DMS114 treated with DMSO at 0.1 percent for 48 hours (cell line): ENCODE data around the gene BMPR1A.

Experiments
- DNase-seq: peaks from one replicate; lab custom pipeline; 2025; ENCODE audit not compliant: unreplicated experiment; lab: John Stamatoyannopoulos, UW

The BMPR1A gene

DNA sequence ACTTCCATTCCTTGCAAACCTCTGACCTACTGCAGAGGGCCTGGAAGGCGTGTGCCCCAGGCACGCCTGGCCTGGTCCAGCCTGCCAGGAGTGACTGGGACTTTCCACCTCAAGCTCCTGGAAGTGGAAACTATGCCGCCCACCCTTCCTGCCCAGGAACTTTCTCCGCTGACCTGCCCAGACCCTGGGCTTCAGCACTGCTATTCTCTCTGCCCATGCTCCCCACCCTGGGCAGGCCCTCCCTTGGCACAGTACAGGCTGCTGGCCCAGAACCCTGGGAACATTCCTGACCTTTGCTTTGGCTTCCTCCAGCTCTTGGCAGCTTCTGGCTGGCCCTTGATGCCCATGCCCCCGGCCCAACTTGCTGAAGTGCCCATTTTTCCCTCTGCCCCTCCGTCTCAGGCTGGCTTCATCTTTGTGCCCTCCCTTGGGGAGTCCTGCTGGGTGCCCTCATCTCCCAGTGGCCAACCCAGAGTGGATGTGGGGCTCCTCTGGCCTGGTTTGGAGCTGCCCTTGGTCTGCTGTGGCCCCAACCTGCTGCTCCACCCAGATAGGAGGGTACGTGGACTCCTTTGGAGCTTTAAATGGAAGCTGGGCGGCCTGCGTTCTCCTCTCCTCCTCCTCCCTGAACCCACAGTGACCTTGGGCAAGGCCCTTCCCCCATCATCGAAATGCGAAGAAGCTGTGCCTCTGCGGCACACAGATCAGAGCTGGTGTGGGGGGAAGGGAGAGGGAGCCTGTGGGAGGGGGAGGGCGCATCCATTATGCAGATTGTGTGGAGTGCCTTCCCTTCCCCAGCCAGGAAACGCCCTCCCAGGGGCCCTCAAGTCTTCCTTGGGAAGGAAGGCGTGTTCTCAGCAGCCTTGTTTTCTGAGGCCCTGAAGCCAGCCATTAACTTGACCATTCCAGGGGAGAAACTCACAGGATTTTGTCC lies 197.6 kb downstream of the BMPR1A start:
- no peak for DNase-seq

- no peak for DNase-seq
Observed at GRCh38 chr10:86954681-86955500, 198.5 kb downstream of the BMPR1A start.

DNA sequence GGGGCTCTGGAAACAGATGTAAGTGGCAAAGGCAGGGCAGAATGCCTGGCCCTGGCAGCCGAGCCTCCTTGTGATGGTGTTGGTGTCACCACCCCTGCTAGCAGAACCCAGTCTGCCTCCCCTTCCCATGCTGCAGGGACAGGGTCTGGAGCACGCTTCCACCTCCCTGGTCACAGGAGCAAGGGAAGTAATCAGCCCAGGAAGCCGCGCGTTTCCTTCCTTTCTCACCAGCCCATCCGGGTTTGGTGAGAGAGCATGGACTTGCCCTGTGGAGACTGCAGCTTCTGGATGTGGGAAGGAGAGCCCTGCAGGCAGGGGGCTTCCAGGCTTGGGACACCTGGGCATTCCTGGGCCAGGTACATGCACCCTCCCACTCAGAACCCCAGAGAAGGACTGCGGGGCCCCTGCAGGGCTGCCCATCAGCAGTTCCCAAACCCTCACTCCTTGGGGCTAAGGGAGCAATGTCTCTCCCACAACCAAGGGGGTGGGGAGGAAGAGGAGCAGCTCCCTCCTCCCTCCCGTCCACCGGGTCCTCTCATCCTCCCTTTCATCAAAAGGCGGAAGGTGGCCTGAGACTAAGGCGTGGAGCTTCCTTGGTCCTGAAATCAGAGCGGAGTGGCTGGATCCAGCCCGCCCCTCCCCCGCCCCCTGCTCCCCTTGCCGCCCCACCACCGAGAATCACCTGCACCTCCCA lies 199.2 kb downstream of the BMPR1A start:
- no peak for DNase-seq

DNA sequence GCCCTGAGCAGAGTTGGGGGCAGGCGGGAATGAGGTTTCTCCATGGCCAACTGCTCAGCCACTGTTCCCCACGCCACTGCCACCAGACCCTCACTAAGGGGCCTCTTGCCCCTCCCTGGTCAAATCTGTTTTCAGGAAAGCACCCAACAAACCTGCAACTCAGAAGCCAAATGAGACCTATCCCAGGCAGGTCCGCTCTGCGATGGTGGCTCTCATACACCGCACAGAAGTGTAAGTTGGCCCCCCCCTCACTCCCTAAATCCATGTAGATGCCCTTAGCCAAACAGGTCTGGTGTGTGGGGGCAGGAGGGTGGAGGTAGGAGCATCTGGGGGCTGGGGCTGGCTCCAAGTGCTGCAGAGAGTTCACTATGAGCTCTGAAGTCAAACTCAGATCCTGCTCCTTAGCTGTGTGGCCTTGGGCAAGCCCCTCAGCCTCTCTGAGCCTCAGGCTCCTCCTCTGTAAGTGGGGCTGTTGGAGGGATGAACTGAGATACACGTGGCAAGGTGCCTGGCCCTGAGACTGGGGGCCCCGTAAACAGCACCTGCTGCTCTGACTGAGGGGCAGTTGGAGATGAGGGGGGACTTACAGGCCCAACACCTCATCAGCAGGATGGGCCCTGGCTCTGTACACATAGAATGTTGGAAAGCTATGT lies 199.9 kb downstream of the BMPR1A start:
- DNase-seq = no peak

GRCh38 chr10:86956848-86957448 lies 200.5 kb downstream of the BMPR1A start:
- DNase-seq = no peak

GRCh38 chr10:86957471-86958115 lies 201.2 kb downstream of the BMPR1A start, which contains the start of gene MMRN2:
TSS of gene MMRN2 (minus strand) at chr10:86957615. CDS start at chr10:86957541, 74 bp downstream.
- no peak for DNase-seq

DNA sequence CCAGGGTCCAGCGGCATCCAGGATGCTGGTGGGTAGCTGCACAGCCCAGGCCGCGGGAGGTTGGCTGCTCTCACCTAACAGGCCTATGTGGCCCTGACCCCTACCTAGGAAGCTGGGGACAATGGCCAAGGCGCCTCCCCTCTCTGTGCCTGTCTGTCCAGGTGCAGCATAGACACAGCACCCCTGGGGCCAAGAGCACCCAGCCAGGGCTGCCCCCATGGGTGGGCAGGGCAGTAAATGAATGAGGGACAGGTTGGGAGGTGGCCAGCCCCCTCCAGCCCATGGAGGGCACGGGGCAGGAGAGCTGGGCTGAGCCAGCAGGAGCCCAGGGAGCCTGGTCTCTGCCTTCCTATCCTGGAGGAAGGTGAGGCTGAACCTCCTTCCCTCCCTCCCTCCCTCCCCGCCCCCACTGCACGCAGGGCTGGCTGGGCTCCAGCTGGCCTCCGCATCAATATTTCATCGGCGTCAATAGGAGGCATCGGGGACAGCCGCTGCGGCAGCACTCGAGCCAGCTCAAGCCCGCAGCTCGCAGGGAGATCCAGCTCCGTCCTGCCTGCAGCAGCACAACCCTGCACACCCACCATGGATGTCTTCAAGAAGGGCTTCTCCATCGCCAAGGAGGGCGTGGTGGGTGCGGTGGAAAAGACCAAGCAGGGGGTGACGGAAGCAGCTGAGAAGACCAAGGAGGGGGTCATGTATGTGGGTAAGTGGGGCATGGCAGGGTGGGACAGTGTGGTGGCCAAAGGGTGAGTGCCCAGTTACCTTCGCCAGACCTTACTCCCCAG lies 201.9 kb downstream of the BMPR1A start, which contains the start of gene SNCG:
Gene SNCG, plus strand, starts transcription at position 484 of the 785 bp plus-strand sequence. Its CDS starts 99 bp downstream, at position 583.
- DNase-seq = no peak

DNA sequence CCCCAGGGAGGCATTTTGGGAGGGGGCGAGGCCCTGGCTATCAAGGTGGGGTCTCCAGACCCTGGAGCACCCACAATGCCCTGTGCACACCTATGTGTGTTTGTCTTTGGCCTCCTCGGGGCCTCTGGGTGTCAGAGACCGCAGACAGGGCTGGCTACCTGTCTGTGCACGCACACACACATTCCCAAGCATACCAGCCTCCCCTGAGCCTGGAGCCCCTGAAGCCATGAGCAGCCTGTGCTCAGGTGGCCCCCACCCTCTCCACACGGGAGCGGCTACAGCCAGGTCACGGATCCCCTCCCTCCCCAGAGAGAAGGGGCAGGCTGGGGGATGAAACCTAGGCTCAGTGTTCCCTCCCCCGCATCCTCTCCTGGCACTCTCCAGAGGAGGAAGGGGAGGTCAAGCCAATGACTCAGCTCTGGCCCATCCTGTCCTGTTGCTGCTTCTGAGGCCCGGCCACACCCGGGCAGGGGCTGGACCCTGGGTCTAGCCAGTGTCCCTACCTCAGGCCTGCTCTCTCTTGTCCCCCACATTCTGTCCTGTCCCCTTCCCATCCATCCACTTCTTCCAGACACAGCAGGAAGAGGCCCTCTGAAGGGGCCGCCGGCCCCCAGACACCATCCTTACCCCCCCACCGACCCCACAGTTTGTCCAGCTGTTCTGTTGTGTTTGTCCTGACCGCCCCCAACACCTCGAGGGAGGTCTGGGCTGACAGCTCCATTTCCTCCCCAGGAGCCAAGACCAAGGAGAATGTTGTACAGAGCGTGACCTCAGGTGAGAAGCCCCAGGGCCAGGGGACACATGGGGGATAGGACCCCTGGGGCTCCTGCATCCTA lies 202.7 kb downstream of the BMPR1A start:
- no peak for DNase-seq

DNA sequence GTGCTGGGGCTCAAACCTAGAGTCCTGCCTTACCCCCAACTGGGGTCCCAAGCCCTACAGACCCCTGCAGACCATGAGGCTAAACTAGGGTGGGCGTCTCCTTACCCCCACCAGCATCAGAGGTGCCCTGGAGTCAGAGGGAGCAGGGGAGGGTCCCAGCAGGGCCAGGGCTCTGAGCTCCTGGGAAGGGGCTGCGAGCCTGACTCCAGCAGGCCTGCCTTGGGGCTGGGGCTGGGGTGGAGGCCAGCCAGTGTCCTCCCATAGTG lies 203.3 kb downstream of the BMPR1A start:
- no peak for DNase-seq

GRCh38 chr10:86960003-86960862 lies 203.8 kb downstream of the BMPR1A start:
- peak; percentile 48 for DNase-seq

DNA sequence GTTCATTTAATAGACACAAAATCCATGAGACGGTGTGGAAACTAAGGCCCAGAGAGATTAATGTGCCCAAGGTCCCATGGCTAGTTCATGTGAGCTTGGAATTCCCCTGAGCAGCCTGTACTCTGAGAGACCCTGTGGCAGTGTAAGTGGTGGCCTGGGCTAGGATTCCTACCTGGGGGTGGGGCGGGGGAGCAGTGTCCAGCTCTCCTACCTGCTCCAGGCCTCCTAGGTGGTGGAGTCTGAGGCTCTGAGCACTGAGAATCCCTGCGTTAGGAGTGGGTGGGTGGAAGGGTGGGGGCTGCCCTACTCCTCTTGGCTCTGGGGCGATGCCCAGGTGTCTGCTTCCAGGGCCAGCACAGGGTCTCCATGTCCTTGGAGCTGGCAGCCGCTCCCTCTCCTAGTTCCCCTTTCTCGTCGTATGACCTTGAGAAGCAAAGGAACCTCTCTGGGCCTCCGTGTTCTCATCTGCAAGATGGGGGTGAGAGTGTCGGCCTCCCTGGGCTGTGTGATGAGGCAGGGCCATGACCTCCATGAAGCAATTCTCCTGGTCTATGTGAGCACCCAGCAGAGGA lies 204.5 kb downstream of the BMPR1A start:
- DNase-seq = no peak

- DNase-seq = no peak
Observed at GRCh38 chr10:86961481-86962091, 205.2 kb downstream of the BMPR1A start.

DNA sequence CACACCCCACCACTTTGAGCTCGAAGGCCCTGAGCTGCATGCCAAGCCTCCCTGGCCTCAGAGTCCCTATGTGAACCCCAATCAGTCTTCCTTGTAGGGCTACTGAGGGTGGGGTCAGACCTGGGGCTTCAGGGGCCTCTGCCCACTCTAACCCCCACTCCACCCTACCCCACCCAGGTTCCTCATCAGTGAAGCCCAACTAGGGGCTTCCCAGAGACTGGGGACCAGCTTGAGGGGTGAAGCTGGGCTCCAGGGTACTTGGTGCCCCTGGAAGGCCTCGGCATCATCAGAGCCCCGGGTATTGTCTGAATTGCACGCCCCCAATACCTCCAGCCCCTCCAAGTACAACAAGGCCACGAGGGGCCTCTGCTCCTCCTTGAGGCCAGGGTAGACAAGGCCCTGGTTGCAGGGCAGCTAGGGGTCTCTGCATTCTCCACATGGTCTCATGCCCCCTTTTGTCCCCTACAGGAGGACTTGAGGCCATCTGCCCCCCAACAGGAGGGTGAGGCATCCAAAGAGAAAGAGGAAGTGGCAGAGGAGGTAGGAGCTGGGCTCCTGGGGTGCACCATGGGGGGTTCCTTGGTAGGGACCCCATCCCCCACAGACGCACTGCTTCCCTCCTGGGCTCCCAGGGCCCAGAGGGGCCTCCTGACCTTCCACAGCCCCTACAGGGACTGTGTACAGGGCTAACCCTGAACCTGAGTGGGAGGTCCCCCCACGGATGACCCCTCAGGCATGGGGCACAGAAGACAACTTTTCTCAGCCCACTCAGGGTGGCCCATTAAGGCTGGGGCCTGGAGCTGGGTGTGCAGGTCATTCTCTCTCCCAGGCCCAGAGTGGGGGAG lies 205.9 kb downstream of the BMPR1A start:
- DNase-seq = no peak

DNA sequence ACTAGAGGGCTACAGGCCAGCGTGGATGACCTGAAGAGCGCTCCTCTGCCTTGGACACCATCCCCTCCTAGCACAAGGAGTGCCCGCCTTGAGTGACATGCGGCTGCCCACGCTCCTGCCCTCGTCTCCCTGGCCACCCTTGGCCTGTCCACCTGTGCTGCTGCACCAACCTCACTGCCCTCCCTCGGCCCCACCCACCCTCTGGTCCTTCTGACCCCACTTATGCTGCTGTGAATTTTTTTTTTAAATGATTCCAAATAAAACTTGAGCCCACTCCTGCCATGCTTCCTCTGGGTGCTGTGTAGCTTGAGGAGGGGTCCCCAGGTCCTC lies 206.5 kb downstream of the BMPR1A start:
- DNase-seq = no peak

- DNase-seq = no peak
Observed at GRCh38 chr10:86963341-86963919, 207.0 kb downstream of the BMPR1A start.
